CD4-positive, alpha-beta T cell treated with Interleukin-1 beta for 1 hour (primary cell): ENCODE data around the gene BMPR2.

Source experiments
- DNase-seq, 2 donors: peaks; one replicate each; pipeline ENCODE4 v3.0.0-alpha.2; 2020 to 2022

The BMPR2 gene

GRCh38 chr2:202609381-202610145 is 233.4 kb downstream of the BMPR2 start:
- no peak for DNase-seq

- no peak for DNase-seq
Observed at GRCh38 chr2:202610380-202610779, 234.3 kb downstream of the BMPR2 start.

- no peak for DNase-seq
Observed at GRCh38 chr2:202612145-202612544, 236.0 kb downstream of the BMPR2 start.

GRCh38 chr2:202613479-202613878 is 237.4 kb downstream of the BMPR2 start:
- DNase-seq = no peak
